SK-N-SH (cell line): ENCODE results near the gene ENTPD1. TPM values are rescaled to one million over a fixed set of nuclear protein-coding genes. Genes with fewer than 3 reads are reported as not detected.

Source experiments
- CTCF ChIA-PET: fragments of 300-600, 350-600 bp; formaldehyde crosslinking; extraction: SDS; loops from one replicate; lab custom pipeline; 2021; lab: Yijun Ruan, JAX
- POLR2A ChIA-PET: fragments of 350-600 bp; sonication (Branson Sonifier 250); formaldehyde crosslinking; extraction: SDS; loops from one replicate; lab custom pipeline; 2020; ENCODE audit warnings: antibody characterized with exemption, inconsistent platforms; lab: Yijun Ruan, JAX
- DNase-seq: peaks from one replicate; pipeline ENCODE4 v3.0.0; 2012
- H2AFZ ChIP-seq: fragments of 200-600 bp; sonication (generic); 2 replicates; pipeline ENCODE4 v1.8.1; 2016; ENCODE audit warnings: antibody characterized with exemption, mild to moderate bottlenecking, low read depth
- H3F3A ChIP-seq: fragments of 200-600 bp; sonication (generic); replicated peaks from 2 replicates; pipeline ENCODE3; 2016; ENCODE audit warnings: antibody characterized with exemption, mild to moderate bottlenecking; ENCODE audit not compliant: insufficient read depth
- H3K27ac ChIP-seq, 2 experiments: fragments of 200-500 bp in 1 of 2; fragments of 200-600 bp in 1 of 2; sonication (Bioruptor generic) in 1 of 2; sonication (generic), shearing (Covaris generic) in 1 of 2; 2 replicates each; pipeline versions ENCODE4 v1.5.1 to v1.6.1; 2014 to 2016; ENCODE audit warnings: low read depth in 2 of 2, inconsistent platforms in 1 of 2, low read length in 1 of 2, mild to moderate bottlenecking in 1 of 2, mixed read lengths in 1 of 2
- H3K27me3 ChIP-seq: fragments of 200-600 bp; sonication (generic), shearing (Covaris generic); 2 replicates; pipeline ENCODE4 v1.6.1; 2016; ENCODE audit warnings: mixed run types; ENCODE audit not compliant: insufficient read depth
- H3K36me3 ChIP-seq, 2 experiments: fragments of 200-500 bp in 1 of 2; fragments of 200-600 bp in 1 of 2; sonication (Bioruptor generic) in 1 of 2; sonication (generic) in 1 of 2; replicated peaks in 1 of 2; 2 replicates each; pipeline versions ENCODE3 to v1.5.1; 2014 to 2016; ENCODE audit warnings: low read length in 1 of 2, mild to moderate bottlenecking in 1 of 2; ENCODE audit not compliant: insufficient read depth in 2 of 2, control insufficient read depth in 1 of 2
- H3K4me1 ChIP-seq, 2 experiments: fragments of 200-500 bp in 1 of 2; fragments of 200-600 bp in 1 of 2; sonication (Bioruptor generic) in 1 of 2; sonication (generic), shearing (Covaris generic) in 1 of 2; 2 replicates each; pipeline versions ENCODE4 v1.5.1 to v1.6.1; 2014 to 2016; ENCODE audit warnings: low read depth in 1 of 2, low read length in 1 of 2, mixed run types in 1 of 2; ENCODE audit not compliant: insufficient read depth in 2 of 2, control insufficient read depth in 1 of 2
- H3K4me2 ChIP-seq: fragments of 200-600 bp; sonication (generic), shearing (Covaris generic); 2 replicates; pipeline ENCODE4 v1.6.1; 2017; ENCODE audit warnings: mixed run types
- H3K4me3 ChIP-seq, 2 experiments: fragments of 200-500 bp in 1 of 2; fragments of 200-600 bp in 1 of 2; sonication (Bioruptor generic) in 1 of 2; sonication (generic), shearing (Covaris generic) in 1 of 2; 2 replicates each; pipeline versions ENCODE4 v1.5.1 to v1.8.1; 2014 to 2016; ENCODE audit warnings: low read depth in 2 of 2, inconsistent platforms in 1 of 2, low read length in 1 of 2, mild to moderate bottlenecking in 1 of 2, mixed read lengths in 1 of 2, moderate library complexity in 1 of 2
- H3K79me2 ChIP-seq: fragments of 200-600 bp; sonication (generic); 2 replicates; pipeline ENCODE4 v1.8.1; 2017; ENCODE audit warnings: mild to moderate bottlenecking; ENCODE audit not compliant: insufficient read depth
- H3K9ac ChIP-seq: fragments of 200-600 bp; sonication (generic); 2 replicates; pipeline ENCODE4 v1.6.1; 2017; ENCODE audit warnings: mixed run types
- H3K9me2 ChIP-seq: fragments of 200-600 bp; sonication (generic); 2 replicates; pipeline ENCODE4 v1.6.1; 2017; ENCODE audit warnings: mixed run types
- H3K9me3 ChIP-seq: fragments of 200-600 bp; sonication (generic); 2 replicates; pipeline ENCODE4 v1.6.1; 2017; ENCODE audit warnings: mixed run types, mild to moderate bottlenecking, moderate library complexity
- H4K20me1 ChIP-seq: fragments of 200-600 bp; sonication (generic); 2 replicates; pipeline ENCODE4 v1.6.1; 2017; ENCODE audit warnings: mild to moderate bottlenecking, mixed run types; ENCODE audit not compliant: insufficient read depth
- CHD2 ChIP-seq: fragments of 150-350 bp; IDR thresholded peaks from 2 replicates; pipeline ENCODE4 v1.6.1; 2018; ENCODE audit warnings: low read length; ENCODE audit not compliant: partially characterized antibody
- CTCF ChIP-seq: fragments of 200-600 bp; sonication (generic); IDR thresholded peaks from 2 replicates; pipeline ENCODE4 v1.6.1; 2017; ENCODE audit warnings: antibody characterized with exemption, mild to moderate bottlenecking, moderate library complexity
- FOXM1 ChIP-seq: IDR thresholded peaks from 2 replicates; pipeline ENCODE4 v1.4.0; 2012; ENCODE audit warnings: low read depth, mild to moderate bottlenecking
- GABPA ChIP-seq: IDR thresholded peaks from 2 replicates; pipeline ENCODE4 v1.4.0; 2012; ENCODE audit warnings: low read depth, mild to moderate bottlenecking
- MAX ChIP-seq: IDR thresholded peaks from 2 replicates; pipeline ENCODE4 v1.4.0; 2012; ENCODE audit warnings: low read depth
- MXI1 ChIP-seq: IDR thresholded peaks from 2 replicates; pipeline ENCODE4 v1.6.1; 2012; ENCODE audit warnings: mild to moderate bottlenecking, low read depth, low read length, improper control_type of control experiment
- RCOR1 ChIP-seq: fragments of 150-350 bp; IDR thresholded peaks from 2 replicates; pipeline ENCODE4 v1.6.1; 2017; ENCODE audit warnings: antibody characterized with exemption, low read length
- RFX5 ChIP-seq: IDR thresholded peaks from 2 replicates; pipeline ENCODE4 v1.6.1; 2012; ENCODE audit warnings: mild to moderate bottlenecking, improper control_type of control experiment, low read length
- TEAD4 ChIP-seq: IDR thresholded peaks from 2 replicates; pipeline ENCODE4 v1.4.0; 2012; ENCODE audit warnings: mild to moderate bottlenecking, borderline replicate concordance; ENCODE audit not compliant: insufficient read depth
- USF2 ChIP-seq: fragments of 150-350 bp; IDR thresholded peaks from 2 replicates; pipeline ENCODE4 v1.6.1; 2017; ENCODE audit warnings: antibody characterized with exemption, low read length, low read depth, borderline replicate concordance
- WGBS: methylation state at CpG from one replicate; pipeline ENCODE4 v1.1.6; 2017; ENCODE audit warnings: low lambda C conversion rate; 5-methylcytosine and 5-hydroxymethylcytosine counted together
- polyA plus RNA-seq, 3 experiments: library from polyadenylated mRNA; depleted of rRNA; stranded (reverse); fragments of >200 nt; gene quantifications; 2 replicates each; pipeline ENCODE4 v1.2.3, GENCODE V29; 2012

ENTPD1 gene
- polyA plus RNA-seq, 1 of the 3 experiments (the other 2 are of a cell fraction), result 0.02 TPM

DNA sequence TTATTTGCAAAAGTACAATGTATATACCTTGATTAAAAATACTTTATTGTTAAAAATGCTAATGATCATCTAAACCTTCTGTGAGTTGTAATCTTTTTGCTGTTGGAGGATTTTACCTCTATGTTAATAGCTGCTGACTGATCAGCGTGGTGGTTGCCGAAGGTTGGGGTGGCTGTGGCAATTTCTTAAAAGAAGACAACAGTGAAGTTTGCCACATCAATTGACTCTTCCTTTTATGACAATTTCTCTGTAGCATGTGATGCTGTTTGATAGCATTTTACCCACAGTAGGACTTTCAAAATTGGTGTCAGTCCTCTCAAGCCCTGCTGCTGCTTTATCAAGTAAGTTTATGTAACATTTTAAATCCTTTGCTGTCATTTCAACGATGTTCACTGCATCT is 16.9 kb upstream of the ENTPD1 start:
- ChIA-PET CTCF (interaction anchor here (1.2 kb wide), 1 partner anchor 12 kb away, joined by 3 read pairs; no protein-coding TSS in a partner anchor), POLR2A (no interaction called here)
- no peaks in the 10 kb centered on the region for H3K27me3 ChIP-seq
- H3F3A ChIP-seq, result no peaks in the 10 kb centered on the region
- 28% methylated on average over 3 of the region's 3 CpGs for WGBS
- H3K36me3 ChIP-seq, result no peaks in the 10 kb centered on the region
- no peaks in the 10 kb centered on the region for H3K79me2 ChIP-seq
- H3K27ac ChIP-seq, result no peak overlapping the region
- H3K9me3 ChIP-seq, result no peaks in the 10 kb centered on the region
- no peaks in the 10 kb centered on the region; a peak in 1 of 4 replicates for H3K4me1 ChIP-seq
- no peaks in the 10 kb centered on the region for H3K9me2 ChIP-seq
- DNase-seq, result no peak
- H2AFZ ChIP-seq, result no peak overlapping the region
- no peak overlapping the region for H3K4me3 ChIP-seq
- no peak overlapping the region for H3K4me2 ChIP-seq
- no peak overlapping the region for H3K9ac ChIP-seq
- TF ChIP-seq TEAD4, result no peak
- TF ChIP-seq CHD2, result no peak
- no peak for TF ChIP-seq GABPA
- no peak for TF ChIP-seq MXI1
- TF ChIP-seq CTCF, result no peak
- TF ChIP-seq USF2, result no peak
- H4K20me1 ChIP-seq, result no peaks in the 10 kb centered on the region

- no peak for DNase-seq
- Histone ChIP-seq H3K9me3 (no peaks in the 10 kb centered on the region), H2AFZ (0 out of 2 replicates have a peak overlapping the region, but pooled peaks have one; percentile 29), H3K9ac (no peak overlapping the region), H3F3A (no peaks in the 10 kb centered on the region), H3K36me3 (no peaks in the 10 kb centered on the region), H3K9me2 (no peaks in the 10 kb centered on the region), H4K20me1 (no peaks in the 10 kb centered on the region), H3K4me3 (no peak overlapping the region), H3K27me3 (no peaks in the 10 kb centered on the region), H3K79me2 (no peaks in the 10 kb centered on the region), H3K27ac (no peak overlapping the region), H3K4me1 (no peaks in the 10 kb centered on the region; a peak in 1 of 4 replicates), H3K4me2 (no peak overlapping the region)
- 50% methylated on average over 5 of the region's 6 CpGs for WGBS
- ChIA-PET CTCF (no interaction called here), POLR2A (no interaction called here)
- TF ChIP-seq MAX, result no peak
- TF ChIP-seq RFX5, result no peak
- no peak for TF ChIP-seq FOXM1
- TF ChIP-seq RCOR1, result no peak
Observed at GRCh38 chr10:95741807-95742467, 14.0 kb upstream of the ENTPD1 start.
